ENCODE measurements around the gene ACVR2A. TPM values are rescaled to one million over a fixed set of nuclear protein-coding genes. Genes with fewer than 3 reads are reported as not detected.

ACVR2A gene
- total and polyA plus RNA-seq, 2 of the 4 experiments (the other 2 are of a cell fraction), result 1.8 to 6.8 TPM

- intact Hi-C loops (cut with micrococcal nuclease) (no loop called here), in situ Hi-C loops (cut with MboI; ENCODE audit: low sequenced_read_pairs) (no loop called here), dilution Hi-C loops (cut with HindIII; ENCODE audit: low sequenced_read_pairs, unreplicated experiment) (no loop called here)
- H2AK5ac ChIP-seq (ENCODE audit: low read depth, low read length), result no peak overlapping the region
- no peak overlapping the region for H3K9ac ChIP-seq (ENCODE audit: low read depth, low read length)
- no peak overlapping the region for H3K56ac ChIP-seq (ENCODE audit: extremely low read depth, insufficient read depth, low read length)
- H2AFZ ChIP-seq (replicated peaks; ENCODE audit: low read length, poor library complexity), result no peak overlapping the region
- H2BK5ac ChIP-seq (ENCODE audit: low read depth, low read length, poor library complexity, severe bottlenecking), result no peak overlapping the region
- no peak overlapping the region for H4K8ac ChIP-seq (ENCODE audit: low read depth in 2 of 2, low read length in 2 of 2)
- BruUV-seq (replicated peaks), result no TSS peak
- no peak overlapping the region for H2BK15ac ChIP-seq (ENCODE audit: low read depth, low read length)
- H3K79me1 ChIP-seq (ENCODE audit: low read depth in 1 of 2, low read length in 2 of 2), result no peaks in the 10 kb centered on the region
- ChIA-PET POLR2A (ENCODE audit: unreplicated experiment) (no interaction called here), CTCF (no interaction called here)
- H3K4me1 ChIP-seq (ENCODE audit: control insufficient read depth, insufficient read depth, low read length), result peaks cover 2% of the 10 kb centered on the region; the same call in 1 of the 2 replicates
- no peaks in the 10 kb centered on the region for H3K27me3 ChIP-seq (ENCODE audit: control insufficient read depth, insufficient read depth, low read length)
- no peak overlapping the region for H3K4ac ChIP-seq (ENCODE audit: low read depth, low read length)
- TF ChIP-seq CHD1 (IDR thresholded peaks at IDR 0.05; ENCODE audit: low read depth, low read length) (no peak), RAD21 (IDR thresholded peaks at IDR 0.05; ENCODE audit: low read length) (no peak), FOS (IDR thresholded peaks at IDR 0.05; ENCODE audit: low read depth, low read length) (no peak), MAFK (IDR thresholded peaks at IDR 0.05; ENCODE audit: low read depth, low read length) (no peak), BHLHE40 (IDR thresholded peaks at IDR 0.05; ENCODE audit: low read depth, low read length) (no peak), SMC3 (IDR thresholded peaks at IDR 0.05; ENCODE audit: low read depth, low read length) (no peak), ELK1 (IDR thresholded peaks at IDR 0.05; ENCODE audit: borderline replicate concordance, low read depth, low read length) (no peak), CEBPB (IDR thresholded peaks at IDR 0.05; ENCODE audit: low read depth, low read length) (no peak), MAZ (IDR thresholded peaks at IDR 0.05; ENCODE audit: borderline replicate concordance, low read depth, low read length) (no peak), MXI1 (IDR thresholded peaks at IDR 0.05; ENCODE audit: borderline replicate concordance, low read depth, low read length) (no peak), POLR2A (IDR thresholded peaks at IDR 0.05; ENCODE audit: low read depth, low read length) (no peak), RCOR1 (IDR thresholded peaks at IDR 0.05; ENCODE audit: insufficient replicate concordance, low read length) (no peak), RFX5 (IDR thresholded peaks at IDR 0.05; ENCODE audit: low read depth, low read length) (no peak), USF2 (IDR thresholded peaks at IDR 0.05; ENCODE audit: low read depth, low read length) (no peak), NFE2L2 (IDR thresholded peaks at IDR 0.05; ENCODE audit: low read depth, low read length) (no peak)
- TF ChIP-seq, protein P1, sequence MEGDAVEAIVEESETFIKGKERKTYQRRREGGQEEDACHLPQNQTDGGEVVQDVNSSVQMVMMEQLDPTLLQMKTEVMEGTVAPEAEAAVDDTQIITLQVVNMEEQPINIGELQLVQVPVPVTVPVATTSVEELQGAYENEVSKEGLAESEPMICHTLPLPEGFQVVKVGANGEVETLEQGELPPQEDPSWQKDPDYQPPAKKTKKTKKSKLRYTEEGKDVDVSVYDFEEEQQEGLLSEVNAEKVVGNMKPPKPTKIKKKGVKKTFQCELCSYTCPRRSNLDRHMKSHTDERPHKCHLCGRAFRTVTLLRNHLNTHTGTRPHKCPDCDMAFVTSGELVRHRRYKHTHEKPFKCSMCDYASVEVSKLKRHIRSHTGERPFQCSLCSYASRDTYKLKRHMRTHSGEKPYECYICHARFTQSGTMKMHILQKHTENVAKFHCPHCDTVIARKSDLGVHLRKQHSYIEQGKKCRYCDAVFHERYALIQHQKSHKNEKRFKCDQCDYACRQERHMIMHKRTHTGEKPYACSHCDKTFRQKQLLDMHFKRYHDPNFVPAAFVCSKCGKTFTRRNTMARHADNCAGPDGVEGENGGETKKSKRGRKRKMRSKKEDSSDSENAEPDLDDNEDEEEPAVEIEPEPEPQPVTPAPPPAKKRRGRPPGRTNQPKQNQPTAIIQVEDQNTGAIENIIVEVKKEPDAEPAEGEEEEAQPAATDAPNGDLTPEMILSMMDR (conservative IDR thresholded peaks at IDR 0.05; ENCODE audit: low read depth, low read length), result no peak
- no peak overlapping the region for H3K18ac ChIP-seq (ENCODE audit: low read depth, low read length)
- H3K23ac ChIP-seq (ENCODE audit: low read depth, low read length), result no peak overlapping the region
- H2BK120ac ChIP-seq (ENCODE audit: low read depth, low read length), result no peak overlapping the region
- H2AK9ac ChIP-seq (replicated peaks; ENCODE audit: low read depth, low read length, poor library complexity), result no peak overlapping the region
- H4K20me1 ChIP-seq (ENCODE audit: insufficient read depth, low read length), result no peaks in the 10 kb centered on the region
- ATAC-seq (ENCODE audit: low read depth) (no peak), DNase-seq (no peak)
- no peak overlapping the region for H3K4me2 ChIP-seq (ENCODE audit: low read depth, low read length)
- no CpG with 5 or more reads among the region's 2 CpGs for WGBS, 2 experiments (ENCODE audit: extremely low coverage in 2 of 2, insufficient read length in 1 of 2)
- H3K9me1 ChIP-seq (ENCODE audit: insufficient read depth, low read length), result no peaks in the 10 kb centered on the region
- no peak overlapping the region for H3K27ac ChIP-seq (ENCODE audit: insufficient read depth, low read length)
- H3K36me3 ChIP-seq (ENCODE audit: control insufficient read depth, insufficient read depth, low read length), result no peaks in the 10 kb centered on the region
- no peak overlapping the region for H3K14ac ChIP-seq (replicated peaks; ENCODE audit: low read depth, low read length)
- H3K4me3 ChIP-seq (ENCODE audit: insufficient read depth, low read depth, low read length), result no peak overlapping the region
- H4K91ac ChIP-seq (ENCODE audit: insufficient read depth, low read depth, low read length), result no peak overlapping the region
- no peak overlapping the region for H2BK20ac ChIP-seq (ENCODE audit: low read depth, low read length)
- no peaks in the 10 kb centered on the region for H3K9me3 ChIP-seq (ENCODE audit: control insufficient read depth, insufficient read depth, low read length)
- no peak overlapping the region for H4K5ac ChIP-seq (ENCODE audit: low read depth, low read length)
Measured at GRCh38 chr2:147800316-147800715, 44.5 kb upstream of the ACVR2A start.
